Endothelial cell of umbilical vein (primary cell): ENCODE results near the gene SORCS2. TPM values are rescaled to one million over a fixed set of nuclear protein-coding genes. Genes with fewer than 3 reads are reported as not detected.

ENCODE experiments used
- BruUV-seq: library from RNA; stranded (reverse); fragments of 400-500 nt; replicated peaks from 2 replicates; lab custom pipeline; 2021; lab: Mats Ljungman, UMichigan
- CTCF ChIA-PET: fragments of 300-600, 350-600 bp; sonication (Branson Sonifier 250); formaldehyde crosslinking; loops from one replicate; lab custom pipeline; 2021; ENCODE audit warnings: antibody characterized with exemption, inconsistent platforms; lab: Charles Lee
- POLR2A ChIA-PET: fragments of 300-600, 350-600 bp; sonication (Branson Sonifier 250); formaldehyde crosslinking; loops from one replicate; lab custom pipeline; 2021; ENCODE audit warnings: antibody characterized with exemption, inconsistent platforms; lab: Charles Lee
- DNase-seq: peaks from one replicate; pipeline ENCODE4 v3.0.0-alpha.2; 2011; ENCODE audit warnings: low read depth, low spot score
- FAIRE-seq: peaks from 2 replicates; lab custom pipeline; 2011; peaks lifted over from hg19 to GRCh38; lab: Jason Lieb, UNC
- H2AFZ ChIP-seq: 2 replicates; pipeline ENCODE4 v1.6.0; 2012; ENCODE audit warnings: low read depth, low read length, control low read depth, inconsistent platforms
- H3K27ac ChIP-seq: 2 replicates; pipeline ENCODE4 v1.5.1; 2011; ENCODE audit warnings: low read depth, mild to moderate bottlenecking, control low read depth, low read length, moderate library complexity; ENCODE audit not compliant: insufficient read depth
- H3K27me3 ChIP-seq, 2 experiments: 2 replicates each; pipeline versions ENCODE4 v1.6.0 to v1.6.1; 2011; ENCODE audit warnings: low read length in 2 of 2, mixed read lengths in 1 of 2; ENCODE audit not compliant: control insufficient read depth in 2 of 2, insufficient read depth in 2 of 2
- H3K36me3 ChIP-seq, 2 experiments: 2 replicates in 1 of 2; 3 replicates in 1 of 2; pipeline ENCODE4 v1.5.1; 2011; ENCODE audit warnings: low read length in 2 of 2, mild to moderate bottlenecking in 1 of 2, moderate library complexity in 1 of 2; ENCODE audit not compliant: control insufficient read depth in 2 of 2, insufficient read depth in 2 of 2; ENCODE audit errors: extremely low read depth in 1 of 2
- H3K4me1 ChIP-seq: 3 replicates; pipeline ENCODE4 v1.5.1; 2011; ENCODE audit warnings: mild to moderate bottlenecking, low read length; ENCODE audit not compliant: control insufficient read depth, insufficient read depth; ENCODE audit errors: extremely low read depth
- H3K4me2 ChIP-seq: 2 replicates; pipeline ENCODE4 v1.6.1; 2011; ENCODE audit warnings: low read length, control low read depth, mixed read lengths; ENCODE audit not compliant: insufficient read depth
- H3K4me3 ChIP-seq, 3 experiments: fragments of 200-600 bp in 1 of 3; sonication (generic), shearing (Covaris generic) in 1 of 3; replicated peaks in 1 of 3; 2 replicates each; pipeline ENCODE4 v1.5.1; 2011 to 2016; ENCODE audit warnings: control low read depth in 3 of 3, low read length in 3 of 3, mild to moderate bottlenecking in 2 of 3, inconsistent platforms in 1 of 3, low read depth in 1 of 3, moderate library complexity in 1 of 3; ENCODE audit not compliant: insufficient read depth in 1 of 3
- H3K79me2 ChIP-seq: 2 replicates; pipeline ENCODE4 v1.6.0; 2012; ENCODE audit warnings: low read length, inconsistent platforms; ENCODE audit not compliant: control insufficient read depth, insufficient read depth
- H3K9ac ChIP-seq: replicated peaks from 2 replicates; pipeline ENCODE3; 2011; ENCODE audit warnings: low read length, control low read depth; ENCODE audit not compliant: insufficient read depth; ENCODE audit errors: extremely low read depth
- H3K9me1 ChIP-seq: replicated peaks from 3 replicates; pipeline ENCODE4 v1.6.0; 2011; ENCODE audit warnings: mild to moderate bottlenecking, low read length; ENCODE audit not compliant: control insufficient read depth, insufficient read depth; ENCODE audit errors: extremely low read depth
- H3K9me3 ChIP-seq: replicated peaks from 2 replicates; pipeline ENCODE4 v1.5.1; 2012; ENCODE audit warnings: low read length, inconsistent platforms; ENCODE audit not compliant: control insufficient read depth, insufficient read depth
- H4K20me1 ChIP-seq: replicated peaks from 2 replicates; pipeline ENCODE3; 2011; ENCODE audit warnings: mild to moderate bottlenecking, low read length; ENCODE audit not compliant: control insufficient read depth, insufficient read depth; ENCODE audit errors: extremely low read depth
- EZH2 ChIP-seq: IDR thresholded peaks from 2 replicates; pipeline ENCODE4 v1.6.1; 2012; ENCODE audit warnings: borderline replicate concordance, low read depth, mild to moderate bottlenecking, moderate library complexity, low read length, inconsistent platforms; ENCODE audit not compliant: severe bottlenecking
- FOS ChIP-seq: IDR thresholded peaks from 2 replicates; pipeline ENCODE4 v1.6.1; 2011; ENCODE audit warnings: mild to moderate bottlenecking, low read length, moderate library complexity, borderline replicate concordance; ENCODE audit not compliant: insufficient read depth
- GATA2 ChIP-seq: IDR thresholded peaks from 2 replicates; pipeline ENCODE4 v1.7.0; 2011; ENCODE audit warnings: low read depth, mild to moderate bottlenecking, moderate library complexity, mixed read lengths, low read length; ENCODE audit not compliant: insufficient read length, insufficient read depth
- JUN ChIP-seq: IDR thresholded peaks from 2 replicates; pipeline ENCODE4 v1.6.1; 2011; ENCODE audit warnings: borderline replicate concordance, low read depth; ENCODE audit not compliant: insufficient read length, insufficient read depth
- MYC ChIP-seq: IDR thresholded peaks from one replicate; pipeline ENCODE4 v1.6.1; 2011; ENCODE audit warnings: mild to moderate bottlenecking, low read depth, low read length
- POLR2A ChIP-seq: IDR thresholded peaks from 2 replicates; pipeline ENCODE4 v1.6.1; 2012; ENCODE audit warnings: low read depth, mild to moderate bottlenecking, control low read depth, low read length
- POLR2AphosphoS5 ChIP-seq: IDR thresholded peaks from 2 replicates; pipeline ENCODE4 v1.6.1; 2012; ENCODE audit warnings: low read depth, mild to moderate bottlenecking, control low read depth, low read length, moderate library complexity; ENCODE audit not compliant: insufficient read depth
- dilution Hi-C: fragments of 300-500 bp; cut with MboI; formaldehyde crosslinking; loops from one replicate; pipeline ENCODE4 v1.15.0; 2019; ENCODE audit warnings: low sequenced_read_pairs; ENCODE audit not compliant: extremely low pct_ligation_motif_present
- intact Hi-C: fragments of 100-400 bp; cut with micrococcal nuclease; formaldehyde crosslinking; loops from one replicate; pipeline ENCODE4 v1.10.0; 2022
- polyA plus RNA-seq, 4 experiments: library from polyadenylated mRNA; depleted of rRNA in 3 of 4; stranded (reverse) in 3 of 4; unstranded in 1 of 4; fragments of >200 nt; gene quantifications; 2 replicates each; pipeline versions ENCODE4 v1.2.1 to v1.2.3, GENCODE V29; 2011 to 2012; ENCODE audit warnings: missing spikeins in 1 of 4
- total RNA-seq: library from RNA; stranded (reverse); gene quantifications from 2 replicates; pipeline ENCODE4 v1.2.3, GENCODE V29; 2021
- TF ChIP-seq, protein P1 (sequence below): IDR thresholded peaks from 2 replicates; pipeline ENCODE4 v1.6.1; 2011; ENCODE audit not compliant: insufficient read depth, insufficient read length
- TF ChIP-seq, protein P2 (sequence below), 2 donors: IDR thresholded peaks; 1 replicate in 1 of 2; 2 replicates in 1 of 2; pipeline ENCODE4 v1.5.1; 2011; ENCODE audit warnings: low read length in 2 of 2, mild to moderate bottlenecking in 2 of 2, moderate library complexity in 2 of 2, control low read depth in 1 of 2, inconsistent platforms in 1 of 2, low read depth in 1 of 2; ENCODE audit not compliant: insufficient read depth in 1 of 2; ENCODE audit errors: extremely low read depth in 1 of 2

Gene SORCS2
- total and polyA plus RNA-seq, 2 donors (not counting 3 experiments of a cell fraction or from before 2014, with no cell fraction given), result not detected

DNA sequence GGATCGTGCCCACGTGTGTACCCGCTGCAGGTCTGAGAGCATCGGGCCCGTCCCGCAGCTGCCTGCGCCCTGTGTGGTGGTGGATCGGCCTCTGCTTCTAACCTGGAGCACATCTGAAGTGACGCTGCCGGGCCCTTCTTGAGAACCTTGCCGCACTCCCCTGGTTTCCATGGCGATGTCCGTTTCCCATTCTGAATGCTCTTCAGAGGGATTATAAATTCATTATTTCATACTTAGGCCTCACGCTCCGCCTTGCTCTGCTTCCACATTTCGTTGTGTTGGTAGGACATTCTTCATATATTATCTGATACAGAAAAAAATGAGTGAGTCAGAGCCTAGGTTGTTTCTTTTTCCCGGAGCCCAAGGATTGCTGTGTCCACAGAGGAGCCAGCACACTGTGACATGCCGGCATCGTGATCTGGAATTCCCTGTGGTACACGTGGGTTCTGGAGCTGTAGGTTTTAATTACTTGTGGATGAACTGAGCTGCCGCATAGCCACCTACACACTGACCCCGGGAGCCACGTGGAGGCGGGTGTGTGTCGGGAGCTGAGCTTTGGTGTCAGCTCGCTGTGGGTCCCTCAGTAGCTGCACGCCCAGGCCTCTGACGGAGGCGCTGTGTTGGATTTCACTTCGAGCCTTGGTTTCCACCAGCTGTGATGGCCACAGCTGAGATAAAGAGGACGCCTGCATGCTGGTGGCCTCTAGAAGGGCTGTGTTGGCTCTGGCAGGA lies 179.0 kb downstream of the SORCS2 start:
- Histone ChIP-seq H3K9me3 (no peaks in the 10 kb centered on the region), H3K4me2 (no peak overlapping the region), H3K36me3 (no peaks in the 10 kb centered on the region), H3K27ac (no peak overlapping the region), H3K9me1 (no peaks in the 10 kb centered on the region), H3K27me3 (no peaks in the 10 kb centered on the region), H2AFZ (no peak overlapping the region), H3K4me3 (no peak overlapping the region), H3K9ac (no peak overlapping the region), H3K79me2 (no peaks in the 10 kb centered on the region), H4K20me1 (no peaks in the 10 kb centered on the region), H3K4me1 (no peaks in the 10 kb centered on the region)
- BruUV-seq, result no TSS peak
- no peak for FAIRE-seq
- ChIA-PET CTCF (no interaction called here), POLR2A (no interaction called here)
- dilution Hi-C loops, result no loop called here
- intact Hi-C loops, result no loop called here
- no peak for DNase-seq
- no peak for TF ChIP-seq POLR2A
- TF ChIP-seq, protein P1, sequence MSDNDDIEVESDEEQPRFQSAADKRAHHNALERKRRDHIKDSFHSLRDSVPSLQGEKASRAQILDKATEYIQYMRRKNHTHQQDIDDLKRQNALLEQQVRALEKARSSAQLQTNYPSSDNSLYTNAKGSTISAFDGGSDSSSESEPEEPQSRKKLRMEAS, result no peak
- TF ChIP-seq JUN, result no peak
- TF ChIP-seq POLR2AphosphoS5, result no peak
- TF ChIP-seq MYC, result no peak
- TF ChIP-seq GATA2, result no peak
- TF ChIP-seq EZH2, result no peak
- TF ChIP-seq, protein P2, sequence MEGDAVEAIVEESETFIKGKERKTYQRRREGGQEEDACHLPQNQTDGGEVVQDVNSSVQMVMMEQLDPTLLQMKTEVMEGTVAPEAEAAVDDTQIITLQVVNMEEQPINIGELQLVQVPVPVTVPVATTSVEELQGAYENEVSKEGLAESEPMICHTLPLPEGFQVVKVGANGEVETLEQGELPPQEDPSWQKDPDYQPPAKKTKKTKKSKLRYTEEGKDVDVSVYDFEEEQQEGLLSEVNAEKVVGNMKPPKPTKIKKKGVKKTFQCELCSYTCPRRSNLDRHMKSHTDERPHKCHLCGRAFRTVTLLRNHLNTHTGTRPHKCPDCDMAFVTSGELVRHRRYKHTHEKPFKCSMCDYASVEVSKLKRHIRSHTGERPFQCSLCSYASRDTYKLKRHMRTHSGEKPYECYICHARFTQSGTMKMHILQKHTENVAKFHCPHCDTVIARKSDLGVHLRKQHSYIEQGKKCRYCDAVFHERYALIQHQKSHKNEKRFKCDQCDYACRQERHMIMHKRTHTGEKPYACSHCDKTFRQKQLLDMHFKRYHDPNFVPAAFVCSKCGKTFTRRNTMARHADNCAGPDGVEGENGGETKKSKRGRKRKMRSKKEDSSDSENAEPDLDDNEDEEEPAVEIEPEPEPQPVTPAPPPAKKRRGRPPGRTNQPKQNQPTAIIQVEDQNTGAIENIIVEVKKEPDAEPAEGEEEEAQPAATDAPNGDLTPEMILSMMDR (IDR thresholded peaks at IDR 0.05; ENCODE audit: extremely low read depth in 1 of 2, insufficient read depth in 1 of 2, low read depth in 1 of 2, low read length in 2 of 2), result no peak
- no peak for TF ChIP-seq FOS
